HG02678 (cell line): Measurements from ENCODE around the gene ZNF511.

Experiments used
- ATAC-seq: cut with Tn5 transposase; IDR thresholded peaks from one replicate; pipeline ENCODE4 v1.9.1; 2021; ENCODE audit warnings: mild to moderate bottlenecking, moderate library complexity; ENCODE audit not compliant: unreplicated experiment

Gene ZNF511

GRCh38 chr10:133273534-133274143 is 35.1 kb upstream of the ZNF511 start:
- ATAC-seq, result no peak

- peak; percentile 51 for ATAC-seq
Measured at GRCh38 chr10:133274751-133275683, 33.7 kb upstream of the ZNF511 start.

GRCh38 chr10:133275684-133276092 is 33.0 kb upstream of the ZNF511 start:
- ATAC-seq, result peak; percentile 35

GRCh38 chr10:133276100-133276434 is 32.6 kb upstream of the ZNF511 start:
- ATAC-seq, result no peak

- peak; percentile 50 for ATAC-seq
Measured at GRCh38 chr10:133276435-133277201, 32.1 kb upstream of the ZNF511 start, which contains the start of gene ADAM8. TSS of gene ADAM8 (minus strand) at chr10:133276868. CDS start at chr10:133276817, 51 bp downstream.

- ATAC-seq, result no peak
Measured at GRCh38 chr10:133277277-133277992, 31.3 kb upstream of the ZNF511 start.

- ATAC-seq, result no peak
Measured at GRCh38 chr10:133277993-133278576, 30.6 kb upstream of the ZNF511 start.

- peak; percentile 38 for ATAC-seq
Measured at GRCh38 chr10:133278577-133279265, 30.0 kb upstream of the ZNF511 start.

- no peak for ATAC-seq
Measured at GRCh38 chr10:133279326-133280226, 29.1 kb upstream of the ZNF511 start.

GRCh38 chr10:133280391-133281059 is 28.2 kb upstream of the ZNF511 start:
- ATAC-seq, result no peak

GRCh38 chr10:133281084-133281483 is 27.6 kb upstream of the ZNF511 start:
- ATAC-seq, result no peak

- ATAC-seq, result no peak
Measured at GRCh38 chr10:133281628-133282372, 26.9 kb upstream of the ZNF511 start.

- ATAC-seq, result no peak
Measured at GRCh38 chr10:133282846-133283390, 25.8 kb upstream of the ZNF511 start.

GRCh38 chr10:133283931-133284330 is 24.8 kb upstream of the ZNF511 start:
- ATAC-seq, result no peak

- ATAC-seq, result no peak
Measured at GRCh38 chr10:133285217-133285616, 23.5 kb upstream of the ZNF511 start.

- ATAC-seq, result no peak
Measured at GRCh38 chr10:133286366-133286765, 22.3 kb upstream of the ZNF511 start.

GRCh38 chr10:133287832-133288500 is 20.7 kb upstream of the ZNF511 start:
- no peak for ATAC-seq
